Activated CD4-positive, alpha-beta T cell treated with anti-CD3 and anti-CD28 coated beads for 36 hours (primary cell): ENCODE data around the gene APOBEC3A. TPM values are rescaled to one million over a fixed set of nuclear protein-coding genes. Genes with fewer than 3 reads are reported as not detected.
"Not testable (repeated sequence)": the region's sequence is repeated elsewhere in the genome, so short reads cannot be mapped to it uniquely, and the experiment has no call there.

Source experiments
- ATAC-seq: fragments of 200-7000 bp; cut with Tn5 transposase; one replicate; pipeline ENCODE4 v1.10.0; 2021; ENCODE audit warnings: mild to moderate bottlenecking, moderate library complexity
- CTCF ChIA-PET: fragments of 350-600 bp; sonication (Branson Sonifier 250); formaldehyde crosslinking; loops from one replicate; lab custom pipeline; 2021; ENCODE audit warnings: antibody characterized with exemption; lab: Charles Lee
- POLR2A ChIA-PET: fragments of 350-600 bp; sonication (Branson Sonifier 250); formaldehyde crosslinking; loops from one replicate; lab custom pipeline; 2021; ENCODE audit warnings: antibody characterized with exemption, inconsistent platforms; lab: Charles Lee
- DNase-seq: peaks from one replicate; pipeline ENCODE4 v3.0.0-alpha.2; 2020
- H3K27ac Mint-ChIP-seq: one replicate; pipeline ENCODE4 v1.8.0; 2021; ENCODE audit warnings: mixed read lengths
- H3K27me3 Mint-ChIP-seq: one replicate; pipeline ENCODE4 v1.8.0; 2021; ENCODE audit warnings: mixed read lengths
- H3K36me3 Mint-ChIP-seq: one replicate; pipeline ENCODE4 v1.8.0; 2021; ENCODE audit warnings: low read depth, mixed read lengths
- H3K4me1 Mint-ChIP-seq: one replicate; pipeline ENCODE4 v1.8.0; 2021; ENCODE audit warnings: mixed read lengths
- H3K4me3 Mint-ChIP-seq: one replicate; pipeline ENCODE4 v1.8.0; 2021; ENCODE audit warnings: mild to moderate bottlenecking, moderate library complexity, mixed read lengths
- H3K9me3 Mint-ChIP-seq: one replicate; pipeline ENCODE4 v1.8.0; 2021; ENCODE audit warnings: low read depth, mixed read lengths
- intact Hi-C, 2 experiments: fragments of 100-400 bp; cut with DNase I in 1 of 2; cut with micrococcal nuclease in 1 of 2; formaldehyde crosslinking; loops; one replicate each; pipeline versions ENCODE4 v1.14.2 to v1.15.1; 2022 to 2024; cut with DNase I, micrococcal nuclease
- total RNA-seq, 2 experiments: library from RNA; stranded (reverse); gene quantifications; one replicate each; pipeline ENCODE4 v1.2.3, GENCODE V29; 2021

APOBEC3A gene
- total RNA-seq, 2 experiments from 2014 or later = not detected

- Mint-ChIP-seq H3K9me3 (no peaks in the 10 kb centered on the region), H3K4me1 (peaks cover 2% of the 10 kb centered on the region), H3K27me3 (peaks cover 10% of the 10 kb centered on the region), H3K4me3 (no peak overlapping the region), H3K27ac (no peak overlapping the region), H3K36me3 (no peaks in the 10 kb centered on the region)
- DNase-seq (no peak), ATAC-seq (no peak)
- intact Hi-C loops = no loop called here
- ChIA-PET POLR2A (interaction anchor here (1.3 kb wide), 1 partner anchor 17 kb away, joined by 3 read pairs; no protein-coding TSS in a partner anchor), CTCF (interaction anchor here (0.6 to 2.6 kb wide), 8 partner anchors 8 to 164 kb away, joined by 3 to 10 read pairs (median 3); partner anchors contain the start of gene APOBEC3B)
Observed at GRCh38 chr22:38971202-38971601, 13.8 kb downstream of the APOBEC3A start.

GRCh38 chr22:38971791-38972190 is 14.4 kb downstream of the APOBEC3A start:
- intact Hi-C loops = no loop called here
- ATAC-seq = no peak
- ChIA-PET POLR2A (interaction anchor here (1.3 kb wide), 1 partner anchor 18 kb away, joined by 3 read pairs; no protein-coding TSS in a partner anchor), CTCF (interaction anchor here (0.7 to 1.7 kb wide), 3 partner anchors 21 to 322 kb away, joined by 3 to 6 read pairs (median 4); no protein-coding TSS in a partner anchor)
- no peaks in the 10 kb centered on the region for H3K36me3 Mint-ChIP-seq
- H3K27me3 Mint-ChIP-seq = peaks cover 9% of the 10 kb centered on the region
- no peak overlapping the region for H3K4me3 Mint-ChIP-seq
- H3K9me3 Mint-ChIP-seq = no peaks in the 10 kb centered on the region
- peaks cover 2% of the 10 kb centered on the region for H3K4me1 Mint-ChIP-seq
- no peak overlapping the region for H3K27ac Mint-ChIP-seq
- no peak for DNase-seq

GRCh38 chr22:38972558-38972957 is 15.1 kb downstream of the APOBEC3A start:
- ATAC-seq = no peak
- peaks cover 3% of the 10 kb centered on the region for H3K9me3 Mint-ChIP-seq
- intact Hi-C loops = no loop called here
- POLR2A ChIA-PET = no interaction called here
- H3K36me3 Mint-ChIP-seq = no peaks in the 10 kb centered on the region
- H3K27me3 Mint-ChIP-seq = peaks cover 8% of the 10 kb centered on the region
- DNase-seq = no peak
- CTCF ChIA-PET = interaction anchor here (0.7 to 1.1 kb wide), 5 partner anchors 20 to 321 kb away, joined by 3 to 6 read pairs (median 3); no protein-coding TSS in a partner anchor
- H3K4me1 Mint-ChIP-seq = peaks cover 3% of the 10 kb centered on the region
- no peak overlapping the region for H3K27ac Mint-ChIP-seq
- no peak overlapping the region for H3K4me3 Mint-ChIP-seq

- POLR2A ChIA-PET = no interaction called here
- H3K9me3 Mint-ChIP-seq = peaks cover 3% of the 10 kb centered on the region
- CTCF ChIA-PET = interaction anchor here (0.6 to 1.9 kb wide), 14 partner anchors 8 to 337 kb away, joined by 3 to 16 read pairs (median 4); partner anchors contain the start of gene APOBEC3B
- H3K27ac Mint-ChIP-seq = no peak overlapping the region
- intact Hi-C loops = loop anchor here (1.0 kb wide), 2 partner anchors 30 to 103 kb away; no protein-coding TSS in a partner anchor
- no peak overlapping the region for H3K4me3 Mint-ChIP-seq
- no peaks in the 10 kb centered on the region for H3K36me3 Mint-ChIP-seq
- DNase-seq = peak; percentile 75
- peaks cover 10% of the 10 kb centered on the region for H3K27me3 Mint-ChIP-seq
- peak; percentile 94 for ATAC-seq
- peaks cover 3% of the 10 kb centered on the region for H3K4me1 Mint-ChIP-seq
Observed at GRCh38 chr22:38973289-38974169, 16.1 kb downstream of the APOBEC3A start.

GRCh38 chr22:38974170-38974825 is 16.9 kb downstream of the APOBEC3A start:
- intact Hi-C loops = no loop called here
- no peak overlapping the region for H3K27ac Mint-ChIP-seq
- H3K36me3 Mint-ChIP-seq = no peaks in the 10 kb centered on the region
- H3K4me3 Mint-ChIP-seq = no peak overlapping the region
- no peak for ATAC-seq
- DNase-seq = no peak
- CTCF ChIA-PET = interaction anchor here (0.6 to 1.9 kb wide), 12 partner anchors 9 to 336 kb away, joined by 3 to 16 read pairs (median 4); no protein-coding TSS in a partner anchor
- POLR2A ChIA-PET = no interaction called here
- peaks cover 7% of the 10 kb centered on the region for H3K27me3 Mint-ChIP-seq
- peaks cover 3% of the 10 kb centered on the region for H3K9me3 Mint-ChIP-seq
- peaks cover 3% of the 10 kb centered on the region for H3K4me1 Mint-ChIP-seq

GRCh38 chr22:38974826-38975175 is 17.4 kb downstream of the APOBEC3A start:
- no peak overlapping the region for H3K27ac Mint-ChIP-seq
- H3K9me3 Mint-ChIP-seq = peaks cover 3% of the 10 kb centered on the region
- ATAC-seq (no peak), DNase-seq (no peak)
- CTCF ChIA-PET = interaction anchor here (0.7 to 1.9 kb wide), 5 partner anchors 10 to 327 kb away, joined by 3 to 16 read pairs (median 4); no protein-coding TSS in a partner anchor
- H3K4me1 Mint-ChIP-seq = peaks cover 3% of the 10 kb centered on the region
- H3K36me3 Mint-ChIP-seq = no peaks in the 10 kb centered on the region
- intact Hi-C loops = no loop called here
- H3K27me3 Mint-ChIP-seq = peaks cover 7% of the 10 kb centered on the region
- POLR2A ChIA-PET = no interaction called here
- no peak overlapping the region for H3K4me3 Mint-ChIP-seq

- H3K4me1 Mint-ChIP-seq = peaks cover 14% of the 10 kb centered on the region
- H3K4me3 Mint-ChIP-seq, ATAC-seq, POLR2A ChIA-PET, H3K9me3 Mint-ChIP-seq, intact Hi-C loops, H3K36me3 Mint-ChIP-seq, H3K27ac Mint-ChIP-seq, H3K27me3 Mint-ChIP-seq, DNase-seq: not testable (repeated sequence)
- CTCF ChIA-PET = interaction anchor here (0.6 kb wide), 1 partner anchor 335 kb away, joined by 3 read pairs; no protein-coding TSS in a partner anchor
Observed at GRCh38 chr22:38977289-38977688, 19.9 kb downstream of the APOBEC3A start.

- peaks cover 11% of the 10 kb centered on the region for H3K9me3 Mint-ChIP-seq
- H3K36me3 Mint-ChIP-seq, DNase-seq, intact Hi-C loops, POLR2A ChIA-PET, H3K27me3 Mint-ChIP-seq, H3K4me3 Mint-ChIP-seq, ATAC-seq, H3K27ac Mint-ChIP-seq: not testable (repeated sequence)
- peaks cover 39% of the 10 kb centered on the region for H3K4me1 Mint-ChIP-seq
- CTCF ChIA-PET = interaction anchor here (1.8 to 2.9 kb wide), 2 partner anchors 11 to 23 kb away, joined by 8 to 10 read pairs; no protein-coding TSS in a partner anchor
Observed at GRCh38 chr22:38980587-38980986, 23.2 kb downstream of the APOBEC3A start.

GRCh38 chr22:38981005-38981991 is 23.9 kb downstream of the APOBEC3A start:
- Mint-ChIP-seq H3K9me3 (peaks cover 11% of the 10 kb centered on the region), H3K36me3 (peaks cover 10% of the 10 kb centered on the region), H3K4me1 (peaks cover 46% of the 10 kb centered on the region), H3K27me3 (peaks cover 3% of the 10 kb centered on the region), H3K4me3 (peak overlapping the region; percentile 55), H3K27ac (peak overlapping the region; percentile 74)
- intact Hi-C loops = no loop called here
- peak; percentile 49 for DNase-seq
- ChIA-PET CTCF (interaction anchor here (0.5 to 2.9 kb wide), 7 partner anchors 8 to 223 kb away, joined by 3 to 10 read pairs (median 3); no protein-coding TSS in a partner anchor), POLR2A (interaction anchor here (0.8 to 0.9 kb wide), 2 partner anchors 40 to 338 kb away, joined by 3 to 4 read pairs; partner anchors contain the start of gene RPL3)
- ATAC-seq = peak; percentile 1
